ENCODE data around the gene RTEL1.

- no peak for TF ChIP-seq CTCF (IDR thresholded peaks at IDR 0.05; ENCODE audit: poor library complexity)
- no peak for TF ChIP-seq EZH2phosphoT487 (IDR thresholded peaks at IDR 0.05; ENCODE audit: low read depth, severe bottlenecking, unreplicated experiment)
Measured at GRCh38 chr20:63657937-63658748, at the start of gene RTEL1.
